HG02943 (cell line): ENCODE data around the gene SGK1.
"Not testable (repeated sequence)": the region's sequence is repeated elsewhere in the genome, so short reads cannot be mapped to it uniquely, and the experiment has no call there.

Experiments
- ATAC-seq: cut with Tn5 transposase; IDR thresholded peaks from one replicate; pipeline ENCODE4 v1.9.1; 2021; ENCODE audit warnings: mild to moderate bottlenecking, low read depth, moderate library complexity; ENCODE audit not compliant: unreplicated experiment

The SGK1 gene

DNA sequence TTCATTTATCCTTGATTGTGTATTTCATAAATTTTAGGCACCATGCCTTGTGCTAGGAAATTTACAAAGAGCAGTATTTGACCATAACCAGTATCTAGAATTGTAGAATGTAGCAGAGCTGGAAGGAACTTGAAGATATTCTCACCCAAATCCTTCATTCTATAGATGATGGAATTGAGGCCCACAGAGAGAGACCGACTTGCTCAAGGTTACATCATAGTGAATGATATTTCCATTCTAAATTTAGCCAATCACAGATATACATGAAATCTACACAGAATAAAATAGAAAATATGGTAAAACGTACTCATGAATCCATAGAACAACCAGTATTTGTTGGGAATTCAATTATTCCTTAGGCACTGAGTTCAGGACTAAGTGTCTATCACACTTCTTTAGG, 10.9 kb upstream of the SGK1 start:
- ATAC-seq = no peak

DNA sequence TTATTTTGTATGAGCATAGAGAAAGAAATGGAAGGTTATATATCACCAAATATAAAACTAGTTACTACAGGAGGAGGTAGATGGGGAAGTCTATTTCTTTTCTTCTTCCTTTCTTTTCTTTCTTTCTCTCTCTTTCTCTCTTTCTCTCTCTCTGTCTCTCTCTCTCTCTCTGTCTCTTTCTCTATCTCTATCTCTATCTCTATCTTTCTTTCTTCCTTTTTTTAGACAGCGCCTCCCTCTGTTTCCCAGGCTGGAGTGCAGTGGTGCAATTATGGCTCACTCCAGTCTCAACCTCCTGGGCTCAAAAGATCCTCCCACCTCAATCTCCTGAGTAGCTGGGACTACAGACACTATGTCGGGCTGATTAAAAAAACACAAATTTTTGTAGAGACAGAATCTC, 10.2 kb upstream of the SGK1 start:
- ATAC-seq = no peak

DNA sequence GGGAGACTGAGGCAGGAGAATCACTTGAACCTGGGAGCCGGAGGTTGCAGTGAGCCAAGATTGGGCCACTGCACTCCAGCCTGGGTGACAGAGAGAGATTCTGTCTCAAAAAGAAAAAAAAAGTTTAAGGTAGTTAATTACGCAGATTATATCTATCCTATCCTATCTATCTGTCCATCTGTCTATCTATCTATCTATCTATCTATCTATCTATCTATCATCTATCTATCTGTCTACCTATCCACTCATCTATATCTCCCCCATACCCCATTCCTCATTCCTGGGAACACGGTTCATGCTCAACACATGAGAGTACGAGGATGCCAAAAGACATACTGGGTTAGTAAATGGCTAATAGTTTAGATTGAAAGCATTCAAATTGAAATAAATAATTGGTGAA, 8.3 kb upstream of the SGK1 start:
- not testable (repeated sequence) for ATAC-seq

DNA sequence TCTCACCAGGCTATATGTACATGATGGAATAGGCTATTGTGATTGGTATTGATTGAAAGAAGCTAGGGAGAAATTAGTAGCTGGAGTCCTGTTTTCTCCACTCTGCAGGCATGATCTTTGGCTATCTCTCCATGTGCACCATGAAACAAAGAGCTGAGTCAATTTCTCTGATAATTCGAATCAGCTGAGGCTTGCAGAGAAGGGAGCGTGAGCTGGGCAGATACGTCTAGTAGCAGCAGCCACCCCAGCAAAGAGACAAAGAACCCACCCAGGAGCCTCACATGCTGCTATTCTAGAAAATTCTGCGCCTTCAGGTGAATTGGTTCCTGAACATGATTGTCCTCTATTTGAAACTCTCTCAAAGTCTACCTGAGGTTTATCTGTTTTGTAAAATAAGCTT, 6.9 kb upstream of the SGK1 start:
- no peak for ATAC-seq

DNA sequence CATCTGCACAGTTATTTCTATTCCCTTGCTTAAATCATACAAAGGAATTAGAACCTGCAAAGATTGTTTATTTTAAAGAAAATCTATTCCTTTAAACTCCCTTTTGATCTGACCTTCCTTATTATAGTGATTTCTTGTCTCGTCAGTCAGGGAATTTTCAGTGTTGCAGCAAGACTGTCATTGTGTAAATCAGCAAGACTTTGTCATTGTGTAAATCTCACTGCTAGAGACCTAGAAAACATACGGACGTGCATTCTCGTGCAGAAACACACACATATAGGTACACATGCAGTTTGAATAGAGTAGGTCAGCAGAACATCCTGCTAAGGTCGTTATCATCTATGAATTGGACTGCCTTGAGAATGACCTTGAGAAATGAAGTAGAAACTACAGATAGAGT, 6.2 kb upstream of the SGK1 start:
- ATAC-seq = no peak

DNA sequence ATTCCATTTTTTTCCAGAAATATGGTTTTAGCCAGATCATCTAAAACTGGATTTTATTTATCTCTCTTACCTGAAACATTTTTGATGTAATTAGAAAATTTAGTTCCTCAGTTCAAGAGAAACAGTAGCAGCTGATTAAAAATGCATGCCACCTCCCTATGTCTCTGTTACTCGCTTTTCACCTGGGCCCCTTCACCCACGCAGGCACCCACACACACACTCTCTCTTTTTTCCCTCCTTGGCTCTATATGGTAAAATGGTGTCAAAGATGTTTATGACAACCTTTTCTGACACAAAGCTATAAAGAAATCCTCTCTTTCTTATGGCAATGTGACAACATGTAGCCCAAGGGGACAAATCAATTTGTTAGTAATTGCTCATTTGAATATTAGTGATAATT, 5.8 kb upstream of the SGK1 start:
- no peak for ATAC-seq

DNA sequence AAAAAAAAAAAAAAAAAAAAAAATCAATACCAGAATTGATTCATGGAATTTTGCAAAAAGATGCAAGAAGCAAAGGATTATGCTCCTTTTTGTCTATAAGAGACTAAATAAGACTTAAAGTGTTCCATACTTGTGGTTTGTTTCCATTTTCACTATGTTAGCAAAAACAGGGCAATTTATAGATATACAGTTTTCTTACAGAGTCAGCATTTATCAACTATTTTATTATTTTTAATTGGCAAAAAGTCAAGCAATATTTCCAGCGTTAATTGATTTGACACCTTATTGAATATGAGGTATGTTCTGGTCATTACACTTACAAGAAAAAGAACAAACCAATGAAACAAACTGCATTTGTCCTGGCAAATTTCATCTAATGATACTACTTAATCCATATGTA, 5.4 kb upstream of the SGK1 start:
- no peak for ATAC-seq

DNA sequence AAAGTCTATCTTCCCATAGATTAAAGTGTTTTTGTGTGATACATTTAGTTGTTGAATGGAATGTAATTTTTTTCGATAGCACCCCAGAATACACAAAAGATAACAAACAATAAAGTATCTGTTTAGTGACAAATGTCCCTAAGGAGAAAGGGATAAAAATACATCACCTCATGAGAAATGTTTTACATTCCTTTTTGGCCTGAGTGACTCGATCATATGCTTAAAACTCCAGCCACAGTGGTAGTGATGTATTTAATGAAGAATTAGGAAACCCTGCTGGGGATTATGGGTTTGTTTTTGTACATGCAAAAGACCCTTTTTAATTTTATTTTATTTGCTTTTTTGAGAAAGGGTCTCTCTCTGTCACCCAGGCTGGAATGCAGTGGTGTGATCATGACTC, 4.3 kb upstream of the SGK1 start:
- no peak for ATAC-seq

DNA sequence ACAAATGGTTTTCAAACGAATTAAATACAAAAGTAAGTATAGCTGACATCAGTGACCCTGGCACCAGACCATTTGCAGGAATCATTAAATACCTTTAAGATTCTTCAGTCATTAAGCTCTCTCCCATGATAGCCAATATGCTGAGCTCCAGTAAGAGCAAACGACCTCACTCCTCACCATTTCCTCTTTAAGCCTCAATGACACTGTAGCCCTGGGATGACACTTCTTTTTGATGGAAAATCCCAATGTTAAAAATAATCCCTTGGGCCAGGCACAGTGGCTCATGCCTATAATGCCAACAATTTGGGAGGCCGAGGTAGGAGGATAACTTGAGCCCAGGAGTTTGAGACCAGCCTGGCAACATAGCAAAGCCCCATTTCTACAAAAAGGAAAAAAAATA, 3.3 kb upstream of the SGK1 start:
- no peak for ATAC-seq

DNA sequence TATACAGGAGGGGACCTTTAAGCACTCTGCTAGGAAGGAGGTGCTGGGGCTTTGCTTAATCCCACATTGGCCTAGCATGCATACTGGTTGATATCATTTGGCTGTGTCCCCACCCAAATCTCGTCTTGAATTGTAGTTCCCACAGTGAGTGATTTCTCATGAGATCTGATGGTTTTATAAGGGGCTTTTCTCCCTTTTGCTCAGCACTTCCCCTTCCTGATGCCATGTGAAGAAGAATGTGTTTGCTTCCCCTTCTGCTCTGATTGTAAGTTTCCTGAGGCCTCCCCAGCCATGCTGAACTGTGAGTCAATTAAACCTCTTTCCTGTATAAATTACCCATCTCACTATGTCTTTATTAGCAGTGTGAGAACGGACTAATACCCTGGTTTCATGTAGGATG, 1.8 kb upstream of the SGK1 start:
- not testable (repeated sequence) for ATAC-seq

DNA sequence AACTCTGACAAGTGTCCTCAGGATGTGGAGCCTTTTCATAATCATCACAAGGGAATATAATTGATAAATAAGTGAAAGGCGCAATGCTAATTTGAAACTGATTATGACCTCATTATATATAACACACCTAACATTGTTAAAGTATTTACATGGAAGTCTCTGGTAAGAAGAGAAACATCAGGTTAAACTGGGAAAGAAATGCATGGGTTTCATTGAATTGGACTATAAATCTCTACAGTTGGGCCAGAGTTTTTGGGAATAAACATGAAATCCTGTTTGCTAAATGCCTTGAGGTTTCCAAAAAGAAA, 1.0 kb upstream of the SGK1 start:
- ATAC-seq = no peak

DNA sequence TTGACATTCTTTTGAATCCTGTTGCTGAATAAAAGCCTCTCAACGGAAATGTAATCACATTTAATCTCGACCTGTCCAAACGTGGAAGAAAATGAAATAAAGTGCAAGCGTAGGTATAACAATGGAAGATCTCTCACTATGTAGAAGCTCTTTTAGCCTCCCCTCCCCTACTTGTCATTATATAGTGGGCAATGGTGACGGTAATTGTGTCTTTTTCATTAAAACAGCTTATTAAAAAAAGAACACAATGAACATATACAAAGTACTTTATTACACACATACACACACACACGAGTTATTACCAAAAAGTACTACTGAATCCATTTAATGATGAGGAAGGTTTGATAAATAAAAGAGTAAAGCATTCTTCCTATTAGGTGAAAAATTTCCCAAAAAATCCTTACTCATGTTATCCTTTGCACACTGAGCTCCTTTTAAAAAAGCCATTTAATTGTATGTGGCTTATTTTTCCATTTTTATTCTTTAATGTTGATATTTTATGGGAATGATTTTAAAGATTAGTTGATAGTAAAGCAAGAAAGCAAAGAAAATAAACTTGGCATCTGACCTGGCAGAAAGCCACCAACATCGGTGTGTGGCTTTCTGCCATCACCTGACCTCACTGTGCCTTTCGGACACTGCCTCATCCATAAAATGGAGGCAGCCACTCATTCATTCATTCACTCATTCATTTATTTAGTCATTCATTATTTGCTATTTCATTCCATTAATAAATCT, 493 bp upstream of the SGK1 start:
- no peak for ATAC-seq

DNA sequence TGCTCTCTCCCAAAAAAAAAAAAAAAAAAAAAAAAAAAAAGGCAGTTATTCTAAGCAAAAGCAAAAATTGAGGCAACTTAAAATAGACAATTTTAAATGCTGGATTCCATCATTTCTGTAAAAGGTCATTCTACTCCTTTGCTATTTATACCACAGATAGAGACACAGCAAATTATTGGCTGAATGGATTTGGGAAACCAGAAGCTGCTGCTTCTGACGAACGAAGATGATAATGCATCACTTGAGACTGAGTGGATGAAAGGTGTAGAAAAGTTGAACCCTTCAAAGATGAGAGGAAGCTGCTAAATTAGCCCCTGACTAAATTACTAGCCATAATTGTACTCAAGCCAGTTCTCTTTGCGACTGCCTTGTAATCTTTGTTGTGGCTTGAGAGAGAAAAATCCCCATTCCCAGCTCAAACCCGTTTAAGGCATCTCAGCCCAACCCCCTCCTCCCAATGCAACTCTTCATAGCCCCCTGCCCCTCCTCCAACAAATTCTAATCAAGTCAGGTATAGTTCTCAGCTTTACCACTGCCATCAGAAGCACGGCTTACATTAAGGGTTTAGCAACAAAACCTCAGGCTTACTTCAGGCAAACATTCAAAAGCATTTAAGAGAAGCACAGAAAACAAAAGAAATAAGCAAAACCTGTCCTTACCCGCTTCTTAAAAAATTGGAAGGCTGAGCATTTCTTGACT, 1.0 kb downstream of the SGK1 start:
- no peak for ATAC-seq

DNA sequence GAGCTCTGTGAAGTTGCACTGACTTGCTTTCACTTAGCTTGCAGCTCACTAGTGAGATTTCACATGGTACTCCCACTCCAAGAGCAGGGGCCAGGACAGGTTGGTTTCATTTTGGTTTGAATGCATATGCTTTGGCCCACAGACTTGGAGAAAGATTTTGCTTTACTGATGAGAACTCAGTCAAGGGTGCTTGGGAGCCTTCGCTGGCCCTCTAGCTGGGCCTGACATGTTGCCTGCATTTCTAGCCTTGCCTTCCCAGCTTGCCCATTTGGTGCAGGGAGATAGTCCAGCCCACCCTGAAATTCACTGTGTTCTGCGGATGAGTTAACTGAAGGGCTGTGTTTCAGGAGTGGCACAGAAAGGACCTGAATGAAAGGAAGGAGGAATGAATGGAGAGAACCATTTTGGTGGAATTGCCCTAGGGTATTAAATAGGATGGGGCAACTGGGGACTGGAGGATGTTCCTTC, 1.9 kb downstream of the SGK1 start:
- no peak for ATAC-seq

DNA sequence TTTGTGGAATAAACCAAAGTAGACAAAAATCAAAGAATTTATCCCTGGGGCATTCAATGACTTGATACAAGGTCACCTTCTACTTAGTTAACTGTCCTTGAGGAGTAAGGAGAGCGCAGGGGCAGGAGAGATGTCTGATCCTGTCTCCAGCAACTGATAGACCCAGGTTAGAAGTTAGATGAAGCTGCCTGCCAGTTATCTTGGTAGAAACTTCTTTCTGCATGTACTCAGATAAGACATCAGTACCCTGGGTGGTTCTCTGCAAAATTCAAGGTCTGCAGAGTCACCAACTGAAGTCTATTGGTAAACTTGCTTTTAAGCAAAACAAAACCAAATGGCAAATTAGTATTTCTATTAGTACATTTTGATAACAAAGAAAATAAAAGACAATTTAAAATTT, 2.7 kb downstream of the SGK1 start:
- ATAC-seq = no peak

DNA sequence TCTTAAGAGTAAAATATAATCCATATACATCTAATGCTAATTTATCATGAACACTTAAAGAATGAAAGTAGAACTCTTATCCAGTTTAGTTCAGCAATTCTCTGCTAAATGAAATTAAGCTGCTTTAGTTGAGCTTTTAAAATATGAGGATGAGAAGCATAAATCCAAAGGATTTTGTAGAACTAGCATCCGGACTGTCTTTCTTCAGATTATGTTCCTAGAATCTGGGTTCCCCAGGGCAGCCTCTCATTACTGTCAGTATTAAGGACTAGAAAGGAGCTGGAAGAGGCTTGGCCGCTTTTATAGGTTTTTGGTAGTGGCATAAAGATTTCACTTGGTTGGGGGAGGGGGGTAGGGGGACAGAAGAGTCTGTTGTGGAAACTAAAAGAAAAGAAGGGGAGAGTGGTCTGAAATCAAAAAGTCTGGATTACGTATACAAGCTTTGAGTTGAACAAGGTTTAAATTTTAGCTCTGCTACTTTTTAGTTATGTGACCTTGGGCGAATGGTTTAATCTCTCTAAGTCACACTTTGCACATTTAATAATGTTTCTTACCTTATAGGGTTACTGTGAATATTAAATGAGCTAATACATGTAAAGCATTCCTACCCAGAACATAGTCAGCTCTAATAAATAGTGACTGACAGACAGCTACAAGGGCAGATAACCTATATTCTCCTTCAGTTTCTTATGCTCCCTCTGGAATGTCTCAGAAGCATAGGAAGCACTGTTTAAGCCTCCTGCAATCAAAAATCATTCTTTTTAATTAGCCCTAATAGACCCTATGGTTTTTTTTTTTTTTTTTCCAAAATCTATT, 3.7 kb downstream of the SGK1 start:
- no peak for ATAC-seq

DNA sequence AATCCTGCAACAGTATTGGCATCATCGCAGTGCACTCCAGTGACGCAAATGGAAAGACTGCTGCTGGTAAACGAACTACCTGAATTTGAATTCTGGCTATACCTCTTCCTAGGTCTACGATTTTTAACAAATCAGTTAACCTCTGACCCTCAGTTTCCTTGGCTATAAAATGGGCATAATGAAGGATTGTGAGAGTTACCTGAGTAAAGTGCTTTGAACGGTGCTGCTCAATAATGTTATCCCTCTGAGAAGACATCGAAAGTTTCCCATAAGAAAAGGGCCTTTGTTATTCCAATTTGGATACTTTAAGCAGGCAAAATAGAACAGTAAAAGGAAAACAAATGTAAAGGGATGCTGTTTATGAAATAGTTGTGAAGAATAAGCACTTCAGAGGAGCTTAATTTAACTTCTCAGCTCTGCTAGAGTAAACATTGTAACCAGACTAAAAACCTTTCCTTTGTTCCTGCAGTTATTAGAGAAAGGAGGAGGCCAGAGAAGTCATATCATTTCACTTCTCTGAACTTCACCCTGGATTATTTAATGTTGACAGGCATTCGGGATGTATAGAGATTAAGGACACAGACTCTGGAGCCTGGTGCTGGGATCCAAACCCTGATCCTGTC, 5.8 kb downstream of the SGK1 start:
- no peak for ATAC-seq

DNA sequence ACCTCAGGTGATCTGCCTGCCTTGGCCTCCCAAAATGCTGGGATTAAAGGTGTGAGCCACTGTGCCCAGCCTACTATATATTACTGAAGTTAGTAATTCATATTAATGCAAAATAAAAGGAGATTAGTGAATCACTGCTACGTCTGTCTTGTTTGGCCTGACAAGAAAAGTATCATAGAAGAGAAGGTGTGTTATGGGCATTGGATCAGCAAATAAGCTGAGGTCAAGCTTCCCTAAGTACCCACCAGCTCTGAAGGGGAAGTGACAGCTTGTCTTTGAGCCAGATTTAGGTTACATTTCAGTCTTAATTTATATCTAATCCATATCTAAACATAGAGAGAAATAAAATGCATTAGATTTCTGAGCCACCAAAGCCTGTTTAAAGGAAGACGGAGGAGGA, 7.1 kb downstream of the SGK1 start:
- ATAC-seq = no peak

DNA sequence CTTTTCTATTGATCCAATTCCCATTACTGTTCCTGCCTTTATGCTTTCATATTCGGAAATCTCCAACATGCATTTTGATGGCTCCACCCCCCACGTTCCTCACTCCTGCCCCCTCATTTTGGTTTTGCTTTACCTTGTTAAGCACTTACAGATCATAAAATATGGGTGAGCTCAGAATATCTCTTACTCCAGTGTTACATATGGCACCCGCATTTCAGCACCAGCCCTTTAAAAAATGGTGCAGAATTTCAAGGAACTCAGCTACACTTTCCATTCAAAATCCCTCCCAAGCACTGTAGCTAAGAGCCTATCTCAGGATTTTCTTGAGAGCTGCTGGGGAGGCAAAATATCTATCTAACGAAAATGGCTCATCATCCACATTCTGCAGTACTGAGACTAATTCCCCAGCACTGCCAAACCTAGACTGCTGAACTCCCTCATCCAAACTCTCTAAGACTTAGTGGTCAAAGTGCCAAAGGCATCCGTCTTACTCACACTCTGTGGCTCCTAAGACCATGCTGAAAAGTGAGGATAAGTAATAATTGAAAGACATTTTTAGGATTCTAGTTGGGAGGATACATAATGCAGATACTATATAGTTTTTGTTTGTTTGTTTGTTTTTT, 7.8 kb downstream of the SGK1 start:
- ATAC-seq = no peak

DNA sequence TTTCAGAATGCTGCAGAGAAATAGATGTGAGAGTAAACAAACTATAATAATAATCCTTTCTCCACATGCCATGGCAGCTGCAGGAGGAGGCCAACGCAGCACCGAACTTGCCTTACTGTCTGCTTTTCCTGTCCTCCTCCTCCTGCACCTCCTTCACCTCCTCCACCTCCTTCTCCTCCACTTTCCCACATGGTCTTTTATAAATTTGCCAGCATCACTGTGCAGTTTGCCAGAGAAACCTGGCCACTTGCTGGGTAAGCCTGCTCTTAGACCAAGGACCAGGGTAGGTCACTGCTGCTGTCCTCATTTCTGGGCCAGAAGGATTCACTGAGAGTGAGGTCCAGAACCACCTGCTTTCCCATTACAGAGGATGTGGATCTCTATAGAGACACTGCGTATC, 8.7 kb downstream of the SGK1 start:
- ATAC-seq = no peak

DNA sequence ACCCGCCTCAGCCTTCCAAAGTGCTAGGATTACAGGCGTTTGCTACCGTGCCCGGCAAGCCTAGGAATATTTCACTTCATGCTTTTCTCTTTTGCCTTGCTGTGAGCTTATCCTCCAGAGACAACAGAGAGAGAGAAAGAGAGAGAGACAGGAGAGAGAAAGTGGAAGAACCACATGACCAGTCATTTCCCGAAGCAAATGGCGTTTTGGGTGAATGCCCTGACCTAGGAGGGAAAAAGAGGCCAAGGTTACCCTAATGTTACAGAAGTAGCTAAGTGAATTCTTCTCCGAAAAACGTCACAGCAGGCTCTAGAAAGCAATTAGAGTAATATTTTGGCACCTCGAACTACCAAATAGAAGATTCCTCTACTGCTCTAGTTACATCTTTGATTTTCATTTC, 9.1 kb downstream of the SGK1 start:
- ATAC-seq = no peak
